OCI-LY3 (cell line): ENCODE results near the gene VENTX.

Experiments
- CTCF ChIP-seq: fragments of 200-600, 300-600 bp; sonication (generic); IDR thresholded peaks from 2 replicates; pipeline ENCODE4 v1.5.1; 2014; ENCODE audit warnings: antibody characterized with exemption, low read length, low read depth
- EZH2phosphoT487 ChIP-seq: fragments of 200-600 bp; shearing (Covaris generic); IDR thresholded peaks from 2 replicates; pipeline ENCODE4 v1.6.1; 2018; ENCODE audit warnings: antibody characterized with exemption, mixed run types, low read depth

GRCh38 chr10:133211141-133211830 is 26.4 kb upstream of the VENTX start:
- TF ChIP-seq CTCF (no peak), EZH2phosphoT487 (no peak)
